ENCODE measurements around the gene ALDH9A1.

DNA sequence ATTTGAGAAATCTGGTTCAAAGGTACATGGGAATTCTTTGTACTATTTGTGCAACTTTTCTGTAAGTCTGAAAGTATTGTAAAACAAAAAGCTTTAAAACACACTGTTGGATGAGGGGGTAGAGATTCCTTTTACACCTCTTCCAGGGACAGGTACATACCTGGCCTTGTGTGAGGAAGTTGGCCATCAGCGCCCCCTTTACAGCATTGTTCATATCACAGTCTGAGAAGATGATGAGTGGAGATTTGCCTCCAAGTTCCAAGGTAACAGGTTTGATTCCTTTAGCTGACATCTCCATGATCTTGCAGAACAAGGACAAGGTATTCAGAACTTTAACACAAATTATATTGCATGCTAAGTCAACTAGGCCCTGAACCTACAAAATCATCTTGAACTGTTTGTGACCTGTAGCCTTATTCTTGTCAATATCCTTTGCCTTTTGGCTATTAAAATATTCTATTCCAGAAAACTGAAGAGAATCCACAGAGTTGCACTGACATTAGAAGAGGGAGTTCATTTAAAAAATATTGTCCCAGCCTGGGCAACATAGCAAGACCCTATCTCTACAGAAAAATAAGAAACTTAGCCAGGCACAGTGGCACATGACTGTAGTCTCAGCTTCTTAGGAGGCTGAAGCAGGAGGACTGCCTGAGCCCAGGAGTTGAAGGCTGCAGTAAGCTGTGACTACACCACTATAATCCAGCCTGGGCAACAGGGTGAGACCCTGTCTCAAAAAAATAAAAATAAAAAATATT lies 18.9 kb downstream of the ALDH9A1 start:
- TF ChIP-seq, protein P1, sequence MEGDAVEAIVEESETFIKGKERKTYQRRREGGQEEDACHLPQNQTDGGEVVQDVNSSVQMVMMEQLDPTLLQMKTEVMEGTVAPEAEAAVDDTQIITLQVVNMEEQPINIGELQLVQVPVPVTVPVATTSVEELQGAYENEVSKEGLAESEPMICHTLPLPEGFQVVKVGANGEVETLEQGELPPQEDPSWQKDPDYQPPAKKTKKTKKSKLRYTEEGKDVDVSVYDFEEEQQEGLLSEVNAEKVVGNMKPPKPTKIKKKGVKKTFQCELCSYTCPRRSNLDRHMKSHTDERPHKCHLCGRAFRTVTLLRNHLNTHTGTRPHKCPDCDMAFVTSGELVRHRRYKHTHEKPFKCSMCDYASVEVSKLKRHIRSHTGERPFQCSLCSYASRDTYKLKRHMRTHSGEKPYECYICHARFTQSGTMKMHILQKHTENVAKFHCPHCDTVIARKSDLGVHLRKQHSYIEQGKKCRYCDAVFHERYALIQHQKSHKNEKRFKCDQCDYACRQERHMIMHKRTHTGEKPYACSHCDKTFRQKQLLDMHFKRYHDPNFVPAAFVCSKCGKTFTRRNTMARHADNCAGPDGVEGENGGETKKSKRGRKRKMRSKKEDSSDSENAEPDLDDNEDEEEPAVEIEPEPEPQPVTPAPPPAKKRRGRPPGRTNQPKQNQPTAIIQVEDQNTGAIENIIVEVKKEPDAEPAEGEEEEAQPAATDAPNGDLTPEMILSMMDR (IDR thresholded peaks at IDR 0.05): no peak
- TF ChIP-seq EP300 (IDR thresholded peaks at IDR 0.05) (no peak), POLR2AphosphoS5 (IDR thresholded peaks at IDR 0.05) (no peak)
